Stimulated activated CD8-positive, alpha-beta memory T cell treated with anti-CD3 and anti-CD28 coated beads, Interleukin-15, amount 100 ng/mL, for 4 hours (primary cell): ENCODE measurements around the gene CCDC171.
"Not testable (repeated sequence)": the region's sequence is repeated elsewhere in the genome, so short reads cannot be mapped to it uniquely, and the experiment has no call there.

ENCODE experiments used
- DNase-seq, 2 donors: peaks; one replicate each; pipeline ENCODE4 v3.0.0-alpha.2; 2020; ENCODE audit warnings: low read depth in 2 of 2

Gene CCDC171

GRCh38 chr9:15696979-15697378, 144.1 kb downstream of the CCDC171 start:
- no peak for DNase-seq

- no peak for DNase-seq
These were observed 144.6 kb downstream of the CCDC171 start for GRCh38 chr9:15697446-15697851.

GRCh38 chr9:15699876-15700559, 147.2 kb downstream of the CCDC171 start:
- DNase-seq = not testable (repeated sequence)

- DNase-seq = no peak
These were observed 154.2 kb downstream of the CCDC171 start for GRCh38 chr9:15707000-15707399.

GRCh38 chr9:15711531-15711930, 158.7 kb downstream of the CCDC171 start:
- DNase-seq = no peak

- no peak for DNase-seq
These were observed 159.1 kb downstream of the CCDC171 start for GRCh38 chr9:15711931-15712330.

GRCh38 chr9:15714746-15715145, 161.9 kb downstream of the CCDC171 start:
- no peak for DNase-seq

- DNase-seq = no peak
These were observed 164.6 kb downstream of the CCDC171 start for GRCh38 chr9:15717290-15717967.

- DNase-seq = no peak
These were observed 165.6 kb downstream of the CCDC171 start for GRCh38 chr9:15718423-15718822.

- no peak for DNase-seq
These were observed 168.0 kb downstream of the CCDC171 start for GRCh38 chr9:15720861-15721260.

GRCh38 chr9:15722888-15723287, 170.0 kb downstream of the CCDC171 start:
- no peak for DNase-seq

GRCh38 chr9:15724016-15724415, 171.2 kb downstream of the CCDC171 start:
- no peak for DNase-seq

- DNase-seq = no peak
These were observed 171.8 kb downstream of the CCDC171 start for GRCh38 chr9:15724612-15725011.

- DNase-seq = no peak
These were observed 173.1 kb downstream of the CCDC171 start for GRCh38 chr9:15725953-15726352.

GRCh38 chr9:15729507-15729906, 176.7 kb downstream of the CCDC171 start:
- DNase-seq = no peak

- no peak for DNase-seq
These were observed 182.4 kb downstream of the CCDC171 start for GRCh38 chr9:15735083-15735857.

GRCh38 chr9:15736569-15736968, 183.7 kb downstream of the CCDC171 start:
- no peak for DNase-seq

- no peak for DNase-seq
These were observed 185.2 kb downstream of the CCDC171 start for GRCh38 chr9:15738011-15738410.

GRCh38 chr9:15741015-15741414, 188.2 kb downstream of the CCDC171 start:
- DNase-seq = no peak

GRCh38 chr9:15743512-15743911, 190.7 kb downstream of the CCDC171 start:
- no peak for DNase-seq

- DNase-seq = no peak
These were observed 191.4 kb downstream of the CCDC171 start for GRCh38 chr9:15744196-15744595.

GRCh38 chr9:15746905-15747304, 194.1 kb downstream of the CCDC171 start:
- DNase-seq = no peak

GRCh38 chr9:15755660-15756059, 202.8 kb downstream of the CCDC171 start:
- DNase-seq = no peak
